Measurements from ENCODE around the gene BLMH. TPM values are rescaled to one million over a fixed set of nuclear protein-coding genes. Genes with fewer than 3 reads are reported as not detected.

The BLMH gene
- total RNA-seq, 4 donors from 2014 or later, result 17.5 to 31.7 (median 27.1) TPM

GRCh38 chr17:30210901-30211300 lies 80.8 kb downstream of the BLMH start:
- Histone ChIP-seq H3K4me3 (replicated peaks in 1 of 3) (no peak overlapping the region), H3K27me3 (no peaks in the 10 kb centered on the region), H3K36me3 (no peaks in the 10 kb centered on the region), H3K27ac (no peak overlapping the region), H3K4me1 (no peaks in the 10 kb centered on the region), H3K9me3 (no peaks in the 10 kb centered on the region)
- no peak for DNase-seq
- intact Hi-C loops (cut with DNase I), result no loop called here
- WGBS, 2 donors, result 89 to 93% methylated on average over 10 of the region's 10 CpGs
- no peak for TF ChIP-seq POLR2A (IDR thresholded peaks at IDR 0.05)
- no peak for TF ChIP-seq CTCF (IDR thresholded peaks at IDR 0.05)

DNA sequence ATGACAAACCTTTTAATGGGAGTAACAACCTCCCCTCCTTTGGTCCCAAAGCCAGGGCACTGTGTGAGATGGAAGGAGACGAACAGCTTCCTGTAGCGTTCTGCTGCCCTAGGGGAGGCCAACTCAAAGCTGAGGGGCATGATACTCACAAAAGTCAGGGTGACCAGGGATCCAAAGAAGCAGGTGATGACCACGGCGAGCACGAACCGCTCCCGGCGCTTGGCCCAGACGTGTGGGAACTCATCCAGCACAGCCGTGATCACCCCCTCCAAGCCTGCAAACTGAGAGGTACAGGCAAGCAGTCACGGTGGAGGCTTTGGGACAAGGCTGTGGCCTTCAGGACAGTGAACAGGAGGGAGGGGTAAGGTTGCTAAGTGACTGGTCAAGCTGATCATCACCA lies 81.4 kb downstream of the BLMH start:
- DNase-seq, result no peak
- no peak for TF ChIP-seq POLR2A (IDR thresholded peaks at IDR 0.05)
- TF ChIP-seq CTCF (IDR thresholded peaks at IDR 0.05), result no peak
- Histone ChIP-seq H3K4me1 (no peaks in the 10 kb centered on the region), H3K27me3 (no peaks in the 10 kb centered on the region), H3K27ac (no peak overlapping the region), H3K4me3 (replicated peaks in 1 of 3) (no peak overlapping the region), H3K9me3 (no peaks in the 10 kb centered on the region), H3K36me3 (no peaks in the 10 kb centered on the region)
- 89 to 94% methylated on average over 9 to 11 of the region's 11 CpGs for WGBS, 2 donors
- intact Hi-C loops (cut with DNase I), result no loop called here

GRCh38 chr17:30209930-30210329 lies 81.8 kb downstream of the BLMH start:
- no peaks in the 10 kb centered on the region for H3K4me1 ChIP-seq
- WGBS, 2 donors, result 92 to 95% methylated on average over 7 of the region's 7 CpGs
- intact Hi-C loops (cut with DNase I), result no loop called here
- no peaks in the 10 kb centered on the region for H3K27me3 ChIP-seq
- no peaks in the 10 kb centered on the region for H3K9me3 ChIP-seq
- no peaks in the 10 kb centered on the region for H3K36me3 ChIP-seq
- H3K27ac ChIP-seq, result no peak overlapping the region
- TF ChIP-seq CTCF (IDR thresholded peaks at IDR 0.05), result no peak
- no peak for TF ChIP-seq POLR2A (IDR thresholded peaks at IDR 0.05)
- DNase-seq, result no peak
- no peak overlapping the region for H3K4me3 ChIP-seq (replicated peaks in 1 of 3)

- Histone ChIP-seq H3K4me3 (replicated peaks in 1 of 3) (no peak overlapping the region), H3K27me3 (no peaks in the 10 kb centered on the region), H3K36me3 (no peaks in the 10 kb centered on the region), H3K4me1 (no peaks in the 10 kb centered on the region), H3K27ac (no peak overlapping the region), H3K9me3 (no peaks in the 10 kb centered on the region)
- intact Hi-C loops (cut with DNase I), result no loop called here
- no peak for TF ChIP-seq POLR2A (IDR thresholded peaks at IDR 0.05)
- TF ChIP-seq CTCF (IDR thresholded peaks at IDR 0.05), result no peak
- WGBS, 2 donors, result 51 to 59% methylated on average over 3 of the region's 3 CpGs
- no peak for DNase-seq
Observed at GRCh38 chr17:30208214-30208613, 83.5 kb downstream of the BLMH start.

DNA sequence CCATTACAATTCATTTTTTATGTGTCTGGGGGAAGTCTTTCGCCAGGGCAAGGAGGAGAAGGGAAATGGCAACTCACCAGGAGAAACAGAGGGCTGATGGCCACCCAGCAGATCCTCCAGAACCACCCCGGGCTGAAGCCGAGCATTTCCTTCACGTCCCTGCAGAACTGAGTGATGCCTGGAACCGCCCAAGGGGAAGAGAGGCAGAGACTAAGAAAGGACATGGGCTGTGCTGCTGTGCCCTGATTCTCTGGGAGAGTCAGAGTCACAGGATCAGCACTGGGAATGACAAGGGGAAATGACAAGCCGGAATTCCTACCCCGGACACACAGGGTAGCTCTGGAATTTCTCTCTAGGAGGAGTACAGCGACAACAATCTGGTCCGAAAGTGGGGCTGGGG lies 84.1 kb downstream of the BLMH start:
- intact Hi-C loops (cut with DNase I), result no loop called here
- WGBS, 2 donors, result 74 to 76% methylated on average over 7 to 9 of the region's 9 CpGs
- Histone ChIP-seq H3K27me3 (no peaks in the 10 kb centered on the region), H3K27ac (no peak overlapping the region), H3K36me3 (no peaks in the 10 kb centered on the region), H3K4me1 (no peaks in the 10 kb centered on the region), H3K4me3 (replicated peaks in 1 of 3) (no peak overlapping the region), H3K9me3 (no peaks in the 10 kb centered on the region)
- TF ChIP-seq POLR2A (IDR thresholded peaks at IDR 0.05) (no peak), CTCF (IDR thresholded peaks at IDR 0.05) (no peak)
- DNase-seq, result no peak

Data from thyroid gland (tissue), 4 donors.